K562 (cell line): ENCODE measurements around the gene EEF1AKMT1. TPM values are rescaled to one million over a fixed set of nuclear protein-coding genes. Genes with fewer than 3 reads are reported as not detected.

Experiments
- ATAC-seq: fragments of 200-7000 bp; cut with Tn5 transposase; 3 replicates; pipeline ENCODE4 v1.9.1; 2020; ENCODE audit warnings: moderate library complexity
- BruUV-seq: library from RNA; stranded (reverse); fragments of 400-500 nt; replicated peaks from 2 replicates; lab custom pipeline; 2021; lab: Mats Ljungman, UMichigan
- CTCF ChIA-PET: fragments of 300-600 bp; formaldehyde crosslinking; extraction: SDS; loops from one replicate; lab custom pipeline; 2021; ENCODE audit warnings: low intra/inter-chr PET ratio; lab: Yijun Ruan, JAX
- POLR2A ChIA-PET: fragments of 300-600, 350-650 bp; sonication (Branson Sonifier 250); formaldehyde crosslinking; extraction: SDS; loops from one replicate; lab custom pipeline; 2021; ENCODE audit warnings: antibody characterized with exemption, inconsistent platforms; lab: Yijun Ruan, JAX
- DNase-seq, 4 experiments: peaks; one replicate each; pipeline versions ENCODE4 v3.0.0 to v3.0.0-alpha.2; 2011 to 2018; ENCODE audit warnings: low spot score in 3 of 4, mixed read lengths in 3 of 4; ENCODE audit errors: extremely low read depth in 1 of 4
- FAIRE-seq: peaks from 2 replicates; lab custom pipeline; 2011; peaks lifted over from hg19 to GRCh38; lab: Jason Lieb, UNC
- H2AFZ ChIP-seq: 2 replicates; pipeline ENCODE4 v1.6.0; 2011; ENCODE audit warnings: low read depth, low read length, control low read depth, inconsistent platforms
- H3K27ac ChIP-seq: fragments of 200-600 bp; 3 replicates; pipeline ENCODE4 v1.8.0; 2011; ENCODE audit warnings: low read depth, mild to moderate bottlenecking, control low read depth, inconsistent platforms, low read length, moderate library complexity, mixed read lengths; ENCODE audit errors: extremely low read depth
- H3K27me3 ChIP-seq, 2 experiments: fragments of 300-600 bp in 1 of 2; 2 replicates in 1 of 2; 3 replicates in 1 of 2; pipeline versions ENCODE4 v1.6.0 to v1.8.0; 2011; ENCODE audit warnings: inconsistent platforms in 2 of 2, low read length in 2 of 2, mild to moderate bottlenecking in 1 of 2, mixed read lengths in 1 of 2, moderate library complexity in 1 of 2; ENCODE audit not compliant: control insufficient read depth in 2 of 2, insufficient read depth in 2 of 2
- H3K36me3 ChIP-seq: fragments of 300-600 bp; 3 replicates; pipeline ENCODE4 v1.8.0; 2011; ENCODE audit warnings: mild to moderate bottlenecking, low read length, inconsistent platforms; ENCODE audit not compliant: control insufficient read depth, insufficient read depth
- H3K4me1 ChIP-seq, 2 experiments: fragments of 200-600 bp in 1 of 2; replicated peaks in 1 of 2; 2 replicates in 1 of 2; 3 replicates in 1 of 2; pipeline versions ENCODE4 v1.5.1 to v1.8.0; 2011; ENCODE audit warnings: inconsistent platforms in 2 of 2, low read length in 2 of 2, mild to moderate bottlenecking in 1 of 2, mixed read lengths in 1 of 2, moderate library complexity in 1 of 2; ENCODE audit not compliant: control insufficient read depth in 2 of 2, insufficient read depth in 2 of 2
- H3K4me2 ChIP-seq: 2 replicates; pipeline ENCODE4 v1.6.1; 2011; ENCODE audit warnings: low read length, control low read depth, inconsistent platforms, mixed read lengths; ENCODE audit not compliant: insufficient read depth
- H3K4me3 ChIP-seq: fragments of 200-600 bp; sonication (generic), shearing (Covaris generic); 2 replicates; pipeline ENCODE4 v1.5.1; 2016; ENCODE audit warnings: control low read depth, inconsistent platforms
- H3K79me2 ChIP-seq: fragments of 200-600 bp; 3 replicates; pipeline ENCODE4 v1.8.0; 2011; ENCODE audit warnings: low read length, inconsistent platforms; ENCODE audit not compliant: control insufficient read depth, insufficient read depth
- H3K9ac ChIP-seq, 2 experiments: 2 replicates each; pipeline versions ENCODE4 v1.6.0 to v1.6.1; 2011; ENCODE audit warnings: low read depth in 2 of 2, low read length in 2 of 2, control low read depth in 1 of 2, inconsistent platforms in 1 of 2, mild to moderate bottlenecking in 1 of 2, mixed read lengths in 1 of 2; ENCODE audit not compliant: insufficient read depth in 1 of 2
- H3K9me1 ChIP-seq: one replicate; pipeline ENCODE4 v1.6.0; 2011; ENCODE audit warnings: inconsistent platforms, mild to moderate bottlenecking, low read length, moderate library complexity; ENCODE audit not compliant: control insufficient read depth, insufficient read depth
- H3K9me3 ChIP-seq: replicated peaks from 2 replicates; pipeline ENCODE4 v1.5.1; 2011; ENCODE audit warnings: low read depth, low read length, inconsistent platforms; ENCODE audit not compliant: control insufficient read depth, insufficient read depth
- H4K20me1 ChIP-seq: replicated peaks from 2 replicates; pipeline ENCODE4 v1.6.1; 2011; ENCODE audit warnings: low read length, inconsistent platforms, mixed read lengths; ENCODE audit not compliant: control insufficient read depth, insufficient read depth
- ADNP ChIP-seq: fragments of 200-800 bp; sonication (Bioruptor generic); IDR thresholded peaks from 2 replicates; pipeline ENCODE4 v1.6.1; 2016; ENCODE audit warnings: missing genetic modification characterization, missing compliant biosample characterization
- BRCA1 ChIP-seq, 2 experiments: fragments of 450-650 bp in 1 of 2; sonication (generic) in 1 of 2; formaldehyde crosslinking in 1 of 2; IDR thresholded peaks; 2 replicates each; pipeline versions ENCODE4 v1.5.0 to v1.6.1; 2017 to 2020; ENCODE audit warnings: mild to moderate bottlenecking in 1 of 2, missing genetic modification reagents in 1 of 2
- COPS2 ChIP-seq: fragments of 450-650 bp; conservative IDR thresholded peaks from 2 replicates; pipeline ENCODE4 v1.6.1; 2016; ENCODE audit warnings: mild to moderate bottlenecking, moderate library complexity
- DDX20 ChIP-seq: fragments of 450-650 bp; IDR thresholded peaks from 2 replicates; pipeline ENCODE4 v1.6.1; 2016; ENCODE audit warnings: missing genetic modification characterization, low read depth, mild to moderate bottlenecking, missing compliant biosample characterization, moderate library complexity
- EWSR1 ChIP-seq: fragments of 450-650 bp; IDR thresholded peaks from 2 replicates; pipeline ENCODE4 v1.6.1; 2018; ENCODE audit warnings: borderline replicate concordance, mild to moderate bottlenecking, low read depth, moderate library complexity; ENCODE audit not compliant: partially characterized antibody
- FOXK1 ChIP-seq: sonication (generic); formaldehyde crosslinking; IDR thresholded peaks from 2 replicates; pipeline ENCODE4 v1.8.0; 2022; ENCODE audit warnings: missing genetic modification reagents, mild to moderate bottlenecking, borderline replicate concordance
- GABPB1 ChIP-seq: sonication (generic); formaldehyde crosslinking; IDR thresholded peaks from 2 replicates; pipeline ENCODE4 v1.8.0; 2022; ENCODE audit warnings: mild to moderate bottlenecking, missing genetic modification reagents
- KLF16 ChIP-seq: IDR thresholded peaks from 2 replicates; pipeline ENCODE4 v1.6.1; 2016; ENCODE audit warnings: antibody characterized with exemption
- MEF2D ChIP-seq: conservative IDR thresholded peaks from 2 replicates; pipeline ENCODE4 v1.6.1; 2016; ENCODE audit warnings: low read depth, missing genetic modification characterization, missing compliant biosample characterization
- NCOR1 ChIP-seq: fragments of 450-650 bp; IDR thresholded peaks from 2 replicates; pipeline ENCODE4 v1.6.1; 2016; ENCODE audit warnings: mild to moderate bottlenecking, moderate library complexity
- NR4A1 ChIP-seq, 2 experiments: fragments of 250-450 bp in 1 of 2; fragments of 450-650 bp in 1 of 2; sonication (Bioruptor Pico) in 1 of 2; IDR thresholded peaks; 2 replicates each; pipeline versions ENCODE4 v1.4.0 to v1.6.1; 2016 to 2020; ENCODE audit warnings: mild to moderate bottlenecking in 2 of 2, missing compliant biosample characterization in 1 of 2, missing genetic modification characterization in 1 of 2, moderate library complexity in 1 of 2
- PHTF2 ChIP-seq: fragments of 250-450 bp; sonication (Bioruptor Pico); IDR thresholded peaks from 2 replicates; pipeline ENCODE4 v1.5.0; 2021; ENCODE audit warnings: mild to moderate bottlenecking
- SAP30 ChIP-seq: fragments of 200-600 bp; sonication (generic); IDR thresholded peaks from 2 replicates; pipeline ENCODE4 v1.6.1; 2012; ENCODE audit warnings: borderline replicate concordance, low read depth, mild to moderate bottlenecking, moderate library complexity, low read length, control low read depth, inconsistent platforms; ENCODE audit not compliant: insufficient read depth, poor library complexity, severe bottlenecking
- SMARCA4 ChIP-seq: fragments of 450-650 bp; IDR thresholded peaks from 2 replicates; pipeline ENCODE4 v1.6.1; 2016
- ZNF175 ChIP-seq: fragments of 200-800 bp; sonication (Bioruptor generic); IDR thresholded peaks from 2 replicates; pipeline ENCODE4 v1.6.1; 2016; ENCODE audit warnings: low read depth, mild to moderate bottlenecking, missing genetic modification characterization, missing compliant biosample characterization
- ZNF3 ChIP-seq: fragments of 250-450 bp; sonication (Bioruptor Pico); IDR thresholded peaks from 2 replicates; pipeline ENCODE4 v1.5.0; 2021; ENCODE audit warnings: mild to moderate bottlenecking, moderate library complexity
- ZNF785 ChIP-seq: fragments of 250-450 bp; sonication (Bioruptor Pico); IDR thresholded peaks from 2 replicates; pipeline ENCODE4 v1.4.0; 2020; ENCODE audit warnings: mild to moderate bottlenecking
- WGBS: fragments of 100-300 bp; shearing (Covaris generic); methylation state at CpG from one replicate; pipeline ENCODE4 v1.1.6; 2016; ENCODE audit warnings: low coverage, mixed read lengths; ENCODE audit not compliant: insufficient coverage; ENCODE audit errors: missing lambda C conversion rate; 5-methylcytosine and 5-hydroxymethylcytosine counted together
- in situ Hi-C: fragments of 300-500 bp; cut with MboI; formaldehyde crosslinking; loops from 4 replicates; pipeline ENCODE4 v1.15.0; 2018; ENCODE audit warnings: inconsistent platforms, mixed read lengths
- intact Hi-C: fragments of 100-400 bp; cut with micrococcal nuclease; formaldehyde crosslinking; loops from 2 replicates; pipeline ENCODE4 v1.14.2; 2022
- polyA plus RNA-seq, 8 experiments: library from polyadenylated mRNA; depleted of rRNA in 4 of 8; stranded (reverse) in 5 of 8; unstranded in 3 of 8; fragments of >200 nt; fragmentation: Nextera tagmentation in 2 of 8; fragmentation: Illumina TruSeq in 1 of 8; extraction: Ambion mirVana in 2 of 8; extraction: Trizol in 1 of 8; gene quantifications; 2 replicates each; pipeline versions ENCODE4 v1.2.1 to v1.2.3, GENCODE V29; 2011 to 2014; ENCODE audit warnings: inconsistent platforms in 1 of 8, missing spikeins in 1 of 8
- total RNA-seq, 7 experiments: library from RNA; depleted of rRNA in 6 of 7; stranded (reverse); fragments of >200 nt in 6 of 7; fragmentation: Illumina TruSeq in 2 of 7; extraction: Trizol in 2 of 7; gene quantifications; 2 replicates each; pipeline versions ENCODE4 v1.2.1 to v1.2.3, GENCODE V29; 2011 to 2021; ENCODE audit warnings: low replicate concordance in 1 of 7
- TF ChIP-seq, protein P1 (sequence below), 2 experiments: fragments of 450-650 bp; IDR thresholded peaks; 2 replicates each; pipeline ENCODE4 v1.6.1; 2016

Gene EEF1AKMT1
- total and polyA plus RNA-seq, 9 of the 15 experiments (the other 6 are each of a cell fraction or from before 2014, with no cell fraction given) = 5.3 to 36.3 (median 7.9) TPM

DNA sequence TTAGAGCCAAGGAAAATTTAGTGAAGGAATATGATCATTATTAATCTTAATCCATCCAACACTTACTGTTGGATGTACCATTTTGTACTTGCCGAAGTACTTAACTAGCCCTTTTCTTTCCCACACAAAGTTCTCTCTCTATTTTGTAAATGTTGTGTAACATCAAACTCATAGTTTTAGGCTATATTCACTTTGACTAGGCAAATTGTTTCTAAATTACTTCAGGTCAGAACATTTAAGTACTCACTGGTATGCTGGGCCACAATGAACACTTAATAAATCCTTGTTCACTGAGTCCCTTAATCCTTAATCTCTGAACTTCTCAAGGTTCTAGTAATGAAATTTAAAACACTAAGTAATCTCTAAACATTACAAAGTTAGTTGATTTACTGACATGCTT is 49.3 kb upstream of the EEF1AKMT1 start (continued):
- TF ChIP-seq, protein P1, sequence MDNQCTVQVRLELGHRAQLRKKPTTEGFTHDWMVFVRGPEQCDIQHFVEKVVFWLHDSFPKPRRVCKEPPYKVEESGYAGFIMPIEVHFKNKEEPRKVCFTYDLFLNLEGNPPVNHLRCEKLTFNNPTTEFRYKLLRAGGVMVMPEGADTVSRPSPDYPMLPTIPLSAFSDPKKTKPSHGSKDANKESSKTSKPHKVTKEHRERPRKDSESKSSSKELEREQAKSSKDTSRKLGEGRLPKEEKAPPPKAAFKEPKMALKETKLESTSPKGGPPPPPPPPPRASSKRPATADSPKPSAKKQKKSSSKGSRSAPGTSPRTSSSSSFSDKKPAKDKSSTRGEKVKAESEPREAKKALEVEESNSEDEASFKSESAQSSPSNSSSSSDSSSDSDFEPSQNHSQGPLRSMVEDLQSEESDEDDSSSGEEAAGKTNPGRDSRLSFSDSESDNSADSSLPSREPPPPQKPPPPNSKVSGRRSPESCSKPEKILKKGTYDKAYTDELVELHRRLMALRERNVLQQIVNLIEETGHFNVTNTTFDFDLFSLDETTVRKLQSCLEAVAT (IDR thresholded peaks at IDR 0.05) = no peak
- TF ChIP-seq DDX20 (tag) (no peak), ZNF3 (no peak), EWSR1 (no peak), GABPB1 (no peak), ZNF785 (CRISPR knock-in tag) (no peak)

DNA sequence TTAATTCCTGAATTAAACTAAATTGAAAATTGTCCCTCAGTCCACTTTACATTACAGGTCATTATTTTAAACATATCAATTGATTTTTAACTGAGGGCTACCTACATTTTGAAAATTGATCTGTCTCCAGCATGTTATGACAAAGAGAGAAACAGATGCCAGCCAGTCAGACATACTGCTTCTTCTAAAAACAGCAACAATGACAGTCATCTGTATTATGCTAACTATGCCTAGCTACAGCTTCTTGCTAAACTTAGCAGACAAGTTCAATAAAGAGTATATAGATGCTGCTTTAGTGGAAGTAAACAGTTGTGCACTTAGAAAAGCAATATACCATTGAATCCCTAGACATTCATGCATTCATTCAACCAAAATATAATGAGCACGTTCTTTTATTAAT is 48.6 kb upstream of the EEF1AKMT1 start:
- no peak for DNase-seq
- H3K9me1 ChIP-seq = no peaks in the 10 kb centered on the region
- FAIRE-seq = no peak
- H3K79me2 ChIP-seq = peaks cover 5% of the 10 kb centered on the region; the same call in 1 of the 3 replicates
- H4K20me1 ChIP-seq = no peaks in the 10 kb centered on the region
- POLR2A ChIA-PET = interaction anchor here (1.0 kb wide), 1 partner anchor 29 kb away, joined by 3 read pairs; no protein-coding TSS in a partner anchor
- in situ Hi-C loops = loop anchor here (10.0 kb wide), 1 partner anchor 318 kb away; no protein-coding TSS in a partner anchor
- H3K9ac ChIP-seq = no peak overlapping the region
- H3K27ac ChIP-seq = no peak overlapping the region
- no peaks in the 10 kb centered on the region for H3K27me3 ChIP-seq
- no peak overlapping the region for H3K4me2 ChIP-seq
- no TSS peak for BruUV-seq
- intact Hi-C loops = no loop called here
- H3K36me3 ChIP-seq = peaks cover 52% of the 10 kb centered on the region
- ATAC-seq = no peak
- H3K4me3 ChIP-seq = no peak overlapping the region
- no peaks in the 10 kb centered on the region for H3K4me1 ChIP-seq
- CTCF ChIA-PET = no interaction called here
- 100% methylated on average over 1 of the region's 1 CpG for WGBS
- H2AFZ ChIP-seq = no peak overlapping the region
- no peaks in the 10 kb centered on the region for H3K9me3 ChIP-seq
- TF ChIP-seq NCOR1 (no peak), PHTF2 (CRISPR knock-in tag) (no peak), FOXK1 (CRISPR knock-in tag) (no peak), KLF16 (no peak), SMARCA4 (no peak), ADNP (tag) (no peak), MEF2D (tag) (no peak), NR4A1 (CRISPR knock-in tag; IDR thresholded peaks at IDR 0.05) (no peak), NR4A1 (tag; IDR thresholded peaks at IDR 0.05) (no peak), BRCA1 (IDR thresholded peaks at IDR 0.05) (no peak), BRCA1 (CRISPR knock-in tag; IDR thresholded peaks at IDR 0.05) (no peak), SAP30 (no peak), ZNF175 (CRISPR knock-in tag) (no peak), COPS2 (no peak)
